ENCODE measurements around the gene FOLR3.

- no peak for TF ChIP-seq CTCF (tag by site-specific recombination; IDR thresholded peaks at IDR 0.05)
- TF ChIP-seq ZNF639 (tag by site-specific recombination; IDR thresholded peaks at IDR 0.05): no peak
These were observed 39.0 kb downstream of the FOLR3 start for GRCh38 chr11:72174302-72175070.

Measured in HEK293 (cell line).